GM19395 (cell line): ENCODE data around the gene LETM1.
A peak's percentile ranks its signal among the peaks of the same experiment; 100 is the strongest.

Experiments
- ATAC-seq: cut with Tn5 transposase; IDR thresholded peaks from one replicate; pipeline ENCODE4 v1.9.1; 2021; ENCODE audit warnings: mild to moderate bottlenecking, moderate library complexity; ENCODE audit not compliant: unreplicated experiment

LETM1 gene

DNA sequence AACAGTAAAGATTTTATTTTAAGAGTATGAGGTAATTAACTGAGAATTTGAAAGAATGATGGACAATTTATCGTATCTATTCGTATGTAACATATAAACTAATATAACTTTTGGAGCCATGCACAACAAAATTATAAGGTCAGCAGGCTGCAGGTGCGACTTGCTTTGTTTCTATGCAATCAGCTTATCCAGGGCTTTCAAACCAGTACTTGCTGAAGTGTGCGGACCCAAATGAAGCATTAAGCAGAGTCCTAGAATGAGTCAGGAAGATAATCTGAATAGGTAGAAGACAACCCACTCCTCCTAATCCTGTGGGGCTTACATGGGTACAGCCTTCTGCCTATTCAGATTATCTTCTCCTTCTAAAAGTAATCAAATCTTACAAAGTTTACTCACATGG, 17.3 kb upstream of the LETM1 start:
- ATAC-seq = no peak

DNA sequence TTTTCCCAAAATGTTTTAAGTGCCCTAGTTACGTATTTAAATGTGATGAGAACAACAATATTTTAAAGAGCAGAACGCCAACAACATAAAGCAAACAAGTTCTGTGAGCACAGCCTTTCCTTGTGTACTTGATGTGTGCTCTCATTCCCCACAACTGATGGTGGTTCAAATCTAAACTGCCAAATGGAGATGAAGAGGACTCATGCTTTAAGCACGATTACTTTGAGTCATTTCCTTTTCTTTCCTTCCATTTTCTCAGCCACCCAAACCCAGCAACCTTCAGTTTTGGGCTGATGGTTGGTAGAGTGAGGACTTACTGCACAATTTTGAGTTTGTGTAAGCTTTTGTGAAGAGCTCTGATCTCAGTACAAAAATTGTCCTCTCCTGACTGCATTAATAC, 16.9 kb upstream of the LETM1 start:
- ATAC-seq = no peak

DNA sequence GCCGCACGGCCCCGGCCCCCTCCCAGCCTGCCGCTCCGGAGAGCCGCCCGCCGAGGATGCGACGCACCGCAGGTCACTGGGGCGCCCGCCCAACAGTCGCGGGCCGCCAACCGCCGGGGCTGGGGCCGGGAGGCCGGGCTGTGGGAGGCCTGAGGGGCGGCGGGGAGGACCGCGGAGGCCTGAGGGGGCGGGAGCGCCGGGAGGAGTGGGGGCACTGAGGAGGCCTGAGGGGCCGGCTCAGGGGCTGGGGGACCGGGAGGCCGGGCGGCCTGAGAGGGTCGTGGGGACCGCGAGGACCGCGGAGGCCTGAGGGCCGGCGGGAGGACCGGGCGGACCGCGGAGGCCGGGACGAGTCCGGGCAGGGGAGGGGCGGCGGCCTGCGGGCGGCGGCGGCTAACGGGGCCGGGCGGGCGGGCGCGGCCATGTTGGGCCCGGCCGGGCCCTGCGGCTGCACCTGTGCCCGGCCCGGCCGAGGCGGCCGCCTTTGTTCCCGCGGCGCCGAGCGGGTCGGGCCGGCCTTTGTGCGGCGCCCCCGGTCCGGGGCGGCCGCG, 15.6 kb upstream of the LETM1 start:
- no peak for ATAC-seq

DNA sequence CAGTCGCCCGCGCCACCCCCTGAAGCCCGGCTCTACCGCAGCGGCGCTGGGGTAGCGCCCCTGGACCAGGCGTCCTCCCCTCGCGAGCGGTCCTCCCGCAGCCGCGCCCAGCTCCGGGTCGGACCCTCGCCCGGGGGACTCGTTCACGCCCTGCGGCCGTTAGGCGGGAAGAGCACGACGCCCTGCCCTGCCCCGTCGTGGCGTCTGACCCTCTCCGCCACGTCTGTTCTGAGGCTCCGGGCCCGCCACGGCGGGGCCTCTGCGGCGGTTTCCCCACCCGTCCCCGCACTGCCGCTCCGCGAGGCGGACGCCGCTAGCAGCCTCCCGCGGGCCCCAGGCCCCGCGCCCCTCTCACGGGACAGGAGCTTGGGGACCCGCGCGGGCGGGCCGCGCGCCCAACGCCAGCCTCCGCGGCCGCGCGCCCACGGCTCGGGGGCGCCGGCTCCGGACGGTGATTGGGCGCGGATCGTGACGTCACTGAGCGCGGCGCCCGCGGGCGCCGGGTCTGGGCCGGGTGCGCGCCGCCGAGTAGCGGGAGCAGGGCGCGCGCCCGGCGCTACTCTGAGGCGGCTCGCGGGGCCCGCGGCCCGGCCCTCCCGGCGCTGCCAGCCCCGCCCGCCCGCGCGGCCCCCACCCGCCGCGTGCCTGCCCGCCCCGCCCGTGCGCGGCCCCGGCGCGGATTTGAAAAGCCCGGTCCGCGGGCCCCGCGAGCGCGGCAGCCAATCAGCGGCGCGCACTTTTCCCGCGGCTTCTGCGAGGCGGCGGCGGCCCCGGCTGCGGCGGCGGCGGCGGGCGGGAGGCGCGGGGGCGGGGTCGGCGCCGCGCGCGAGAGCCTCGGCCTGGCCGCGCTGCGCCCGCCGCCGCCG, 14.9 kb upstream of the LETM1 start, which contains the start of gene NSD2:
Gene NSD2, plus strand, starts transcription at position 816 of the 866 bp plus-strand sequence. CDS start 29,262 bp downstream, outside the sequence.
- peak; percentile 52 for ATAC-seq

DNA sequence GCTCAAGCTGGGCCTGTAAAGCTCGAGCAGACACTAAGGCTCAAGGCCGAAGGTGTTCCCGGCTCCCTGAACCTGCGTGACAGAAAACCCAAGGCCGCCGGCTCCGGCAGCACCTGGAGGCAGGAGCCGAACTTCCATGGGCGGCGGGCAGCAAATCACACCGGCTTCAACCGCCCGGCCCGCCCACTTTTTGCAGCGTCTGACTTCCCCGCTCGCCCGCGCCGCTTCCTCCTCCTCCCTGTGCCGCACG, 14.3 kb upstream of the LETM1 start:
- ATAC-seq = peak; percentile 65

DNA sequence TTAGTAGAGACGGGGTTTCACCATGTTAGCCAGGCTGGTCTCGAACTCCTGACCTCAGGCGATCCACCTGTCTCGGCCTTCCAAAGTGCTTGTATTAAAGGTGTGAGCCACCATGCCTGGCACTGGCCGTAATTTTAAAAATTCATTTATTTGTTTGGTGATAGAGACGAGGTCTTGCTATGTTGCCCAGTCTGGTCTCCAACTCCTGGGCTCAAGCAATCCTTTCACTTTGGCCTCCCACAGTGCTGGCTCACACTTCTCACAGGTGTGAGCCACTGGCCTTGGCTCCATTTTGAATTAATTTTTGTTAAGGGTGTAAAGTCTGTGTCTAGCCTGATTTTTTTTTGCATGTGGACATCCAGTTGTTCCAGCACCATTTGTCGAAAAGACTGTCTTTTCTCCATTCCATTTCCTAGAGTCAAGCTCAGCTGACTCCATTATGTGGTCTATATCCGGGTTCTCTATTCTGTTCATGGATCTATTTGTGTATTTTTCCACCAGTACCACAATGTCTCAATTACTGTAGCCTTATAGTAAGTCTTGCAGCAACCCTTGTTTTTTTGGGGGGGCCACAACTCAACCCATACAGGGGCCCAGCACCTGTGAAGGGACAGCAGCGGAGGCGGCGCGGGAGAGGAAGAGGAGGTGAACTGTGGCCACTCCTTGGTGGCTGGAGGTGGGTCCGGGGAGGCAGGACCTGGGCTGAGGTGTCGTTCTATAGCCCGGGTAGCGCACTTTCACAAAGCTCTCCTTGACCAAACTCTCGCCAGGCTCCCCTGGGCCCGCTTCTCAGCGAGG, 13.8 kb upstream of the LETM1 start:
- peak; percentile 28 for ATAC-seq

DNA sequence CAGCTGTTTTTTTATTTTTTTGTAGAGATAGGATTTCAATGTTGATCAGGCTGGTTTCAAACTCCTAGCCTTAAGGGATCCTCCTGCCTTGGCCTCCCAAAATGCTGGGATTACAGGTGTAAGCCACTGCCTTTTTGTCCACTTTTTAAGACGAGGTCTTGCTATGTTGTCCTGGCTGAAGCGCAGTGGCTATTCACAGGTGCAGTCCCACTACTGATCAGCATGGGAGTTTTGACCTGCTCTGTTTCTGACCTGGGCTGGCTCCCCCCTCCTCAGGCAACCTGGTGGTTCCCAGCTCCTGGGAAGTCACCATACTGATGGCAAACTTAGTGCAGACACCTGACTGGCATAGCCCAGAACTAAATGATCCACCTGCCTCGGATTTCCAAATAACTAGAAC, 13.0 kb upstream of the LETM1 start:
- ATAC-seq = no peak

DNA sequence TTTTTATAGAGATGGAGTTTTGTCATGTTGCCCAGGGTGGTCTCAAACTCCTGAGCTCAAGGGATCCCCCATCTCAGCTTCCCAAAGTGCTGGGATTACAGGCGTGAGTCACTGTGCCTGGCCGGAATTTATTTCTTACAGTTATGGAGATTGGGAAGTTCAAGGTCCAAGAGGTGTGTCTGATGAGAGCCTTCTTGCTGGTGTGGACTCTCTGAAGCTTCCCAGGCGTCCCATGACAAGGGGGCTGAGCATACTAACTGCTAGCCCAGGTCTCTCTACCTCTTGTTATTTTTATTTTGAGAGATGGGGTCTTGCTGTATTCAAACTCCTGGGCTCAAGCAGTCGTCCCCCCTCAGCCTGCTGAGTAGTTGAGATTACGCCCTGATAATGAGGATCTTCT, 12.3 kb upstream of the LETM1 start:
- no peak for ATAC-seq

DNA sequence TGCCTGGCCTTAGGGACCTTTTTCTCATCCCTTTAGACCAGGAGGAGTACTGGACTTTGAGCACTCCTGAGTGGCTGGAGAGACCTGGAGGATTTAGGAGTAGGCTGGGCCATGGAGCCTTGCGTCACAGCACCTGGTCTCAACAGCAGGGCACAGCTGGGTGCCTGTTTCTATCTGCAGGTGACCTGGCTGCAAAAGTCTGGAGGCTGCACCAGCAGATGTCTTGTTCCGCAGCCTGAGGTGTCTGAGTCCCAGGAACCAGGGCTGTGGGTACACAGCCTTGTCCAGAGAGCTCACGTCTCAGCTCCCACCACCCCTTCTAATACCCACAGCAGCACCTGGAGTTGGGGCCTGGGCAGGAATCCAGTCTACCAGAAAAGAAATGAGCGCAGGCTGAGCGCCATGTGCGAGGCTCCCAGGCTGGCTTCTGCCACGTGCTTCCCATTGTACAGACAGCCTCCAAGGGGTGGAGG, 10.3 kb upstream of the LETM1 start:
- ATAC-seq = no peak

DNA sequence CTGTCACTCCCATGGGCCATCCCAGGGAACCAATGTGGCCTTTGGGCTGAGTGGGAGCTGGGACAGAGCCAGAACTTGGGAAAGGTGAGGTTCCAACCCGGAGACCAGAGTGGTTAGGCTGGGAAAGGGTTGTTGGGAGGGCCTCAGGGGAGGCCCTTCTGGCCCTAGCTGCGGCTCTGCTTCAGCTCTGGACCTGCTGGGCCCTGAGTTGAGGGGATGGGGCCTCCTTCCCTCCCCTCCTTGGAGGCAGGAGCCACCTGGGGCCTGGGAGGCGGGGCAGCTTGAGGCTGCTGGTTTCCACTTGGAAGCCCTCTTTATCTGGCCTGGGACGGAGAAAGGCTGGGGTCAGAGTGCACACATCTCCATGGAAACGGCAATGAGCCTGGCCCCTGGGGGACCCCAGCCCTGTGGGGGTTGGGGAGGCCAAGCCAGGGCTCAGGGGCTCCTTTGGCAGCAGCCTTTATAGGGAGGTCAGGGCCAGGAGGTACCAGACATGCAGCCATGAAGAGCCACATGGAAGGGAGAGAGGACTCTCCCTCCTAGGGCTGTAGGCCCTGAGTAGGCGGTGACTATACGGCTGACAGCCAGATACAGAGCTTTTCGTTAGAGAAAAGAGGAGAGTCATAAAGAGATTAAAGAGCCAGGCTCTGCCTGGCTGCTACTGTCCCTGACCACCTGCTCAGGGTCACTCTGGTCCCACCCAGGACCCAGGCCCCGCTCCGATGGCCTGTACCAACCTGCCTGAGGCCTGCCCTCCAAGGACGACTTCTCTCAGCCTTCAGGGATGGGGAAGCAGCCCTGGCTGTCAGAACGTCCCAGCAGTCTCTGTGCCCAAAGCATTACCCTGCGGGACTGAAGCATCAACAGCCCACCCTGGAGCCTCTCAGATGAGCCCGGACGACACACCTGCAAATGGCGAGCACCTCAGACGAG, 8.4 kb upstream of the LETM1 start:
- ATAC-seq = no peak

DNA sequence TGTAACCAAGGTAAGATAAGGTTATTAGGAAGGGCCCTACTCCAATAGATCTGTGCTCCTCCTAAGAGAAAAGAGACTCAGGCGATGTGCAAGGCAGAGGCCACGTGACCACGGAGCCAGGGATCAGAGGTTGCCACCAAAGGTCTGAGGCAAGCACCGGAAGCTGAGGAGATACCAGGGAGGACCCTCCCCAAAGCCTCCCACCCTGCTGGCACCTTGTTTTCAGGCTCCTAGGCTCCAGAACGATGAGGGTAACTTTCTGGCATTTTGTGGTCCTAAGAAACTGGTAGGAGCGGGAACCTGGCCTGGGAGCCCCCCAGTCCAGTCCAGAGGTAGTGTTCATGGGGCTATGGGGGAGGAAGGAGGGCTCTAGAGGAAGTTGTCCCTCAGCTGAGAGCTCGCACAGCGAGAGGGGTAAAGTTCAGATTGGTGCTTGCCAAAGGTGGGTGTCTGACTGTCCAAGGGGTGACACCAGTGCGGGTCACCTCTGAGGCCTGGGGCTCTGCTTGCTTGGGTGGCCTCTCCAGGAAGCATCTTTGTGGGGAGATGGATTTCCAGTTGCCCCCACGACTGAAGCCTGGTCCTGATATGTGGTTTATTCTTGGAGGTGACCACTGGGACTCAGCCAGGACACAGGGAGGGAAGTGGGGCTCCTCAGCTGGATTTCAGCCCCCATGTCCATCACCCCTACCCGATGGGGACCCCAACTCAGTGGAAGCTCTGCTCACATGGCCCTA, 7.5 kb upstream of the LETM1 start:
- no peak for ATAC-seq

DNA sequence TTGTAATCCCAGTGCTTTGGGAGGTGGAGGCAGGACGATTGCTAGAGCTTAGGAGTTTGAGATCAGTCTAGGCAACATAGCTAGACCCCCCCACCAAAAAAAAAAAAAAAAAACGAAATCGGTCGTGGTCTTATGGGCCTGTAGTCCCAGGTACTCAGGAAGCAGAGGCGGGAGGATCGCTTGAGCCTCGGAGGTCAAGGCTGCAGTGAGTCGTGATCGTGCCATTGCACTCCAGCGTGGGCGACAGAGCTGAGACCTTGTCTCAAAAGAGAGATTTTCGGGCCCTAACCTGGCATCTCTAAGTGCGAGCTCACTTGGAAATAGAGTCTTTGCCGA, 7.0 kb upstream of the LETM1 start:
- ATAC-seq = no peak

DNA sequence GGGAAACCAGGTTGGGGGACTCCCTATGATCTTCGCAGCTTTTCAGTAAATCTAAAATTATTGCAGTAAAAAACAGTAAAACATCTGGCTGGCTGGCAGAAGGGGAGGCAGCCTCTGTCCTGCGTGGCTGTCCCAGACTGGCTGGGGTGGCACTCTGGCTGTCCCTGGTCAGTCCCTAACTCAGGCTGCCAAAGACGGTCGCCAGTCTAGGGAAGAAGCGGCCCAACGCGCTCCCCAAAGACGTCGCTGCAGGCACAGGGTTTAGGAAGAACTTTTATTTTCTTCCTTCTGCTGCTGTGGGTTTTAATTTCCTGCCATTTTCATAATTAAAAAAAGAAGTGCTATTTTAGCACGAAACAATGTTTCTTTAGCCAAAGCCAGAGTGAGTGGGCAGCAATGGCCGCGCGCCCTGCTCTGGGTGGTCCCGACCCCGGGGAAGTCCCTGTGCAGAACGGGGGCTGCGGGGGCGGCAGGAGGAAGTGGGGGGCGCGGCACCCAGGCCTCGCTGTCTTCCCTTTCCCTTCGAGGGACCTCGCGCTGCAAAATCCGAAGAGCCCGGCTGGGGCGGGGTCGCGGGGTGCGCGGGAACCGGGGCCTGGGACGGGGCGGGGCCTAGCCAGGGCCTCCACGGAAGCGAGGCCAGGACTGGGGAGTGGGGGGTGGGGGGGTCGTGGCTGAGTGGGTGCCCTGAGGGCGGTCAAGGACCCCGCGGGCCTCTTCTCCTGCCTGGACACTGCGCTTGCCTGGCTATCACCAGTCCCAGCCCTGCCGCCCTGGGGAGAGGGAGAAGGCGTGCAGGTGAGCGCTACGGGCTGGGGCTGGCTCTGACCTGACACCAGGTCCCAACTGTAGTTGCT, 6.3 kb upstream of the LETM1 start:
- no peak for ATAC-seq

DNA sequence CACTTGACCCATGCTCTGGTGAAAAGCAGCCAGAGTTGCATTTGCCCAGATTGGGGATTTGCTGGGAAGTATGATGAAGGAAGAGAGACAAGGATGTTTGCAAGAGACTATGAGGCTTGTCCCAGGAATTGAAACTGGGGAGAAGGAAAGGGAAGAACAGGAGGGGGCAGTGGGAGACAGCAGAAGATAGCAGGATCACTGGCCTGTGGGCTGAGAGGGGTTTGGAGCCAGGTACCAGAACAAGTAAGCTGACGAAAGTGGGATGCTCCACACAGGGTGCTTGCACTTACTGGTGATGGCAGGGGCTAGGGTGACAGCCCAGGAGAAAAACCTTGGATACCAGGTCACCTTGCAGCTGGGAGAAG, 3.4 kb upstream of the LETM1 start:
- no peak for ATAC-seq

DNA sequence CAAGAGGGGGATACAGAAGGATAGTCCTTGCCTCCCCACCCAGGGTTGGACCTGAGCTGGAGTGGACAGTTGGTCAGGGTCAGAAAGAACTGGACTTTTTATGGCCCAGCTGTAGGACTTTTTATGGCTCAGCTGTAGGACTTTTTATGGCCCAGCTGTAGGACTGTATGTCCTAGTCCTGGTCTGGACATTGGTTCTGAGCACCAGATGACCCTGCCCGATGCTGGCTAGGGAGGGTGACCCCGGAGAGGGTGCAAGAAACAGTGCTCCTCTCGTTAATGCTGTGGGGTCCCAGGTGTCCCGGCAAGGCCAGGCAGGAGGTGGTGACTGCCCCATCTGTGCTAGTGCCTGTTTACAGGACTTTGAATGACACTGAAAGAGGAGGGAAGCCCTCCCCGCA, 2.0 kb upstream of the LETM1 start:
- ATAC-seq = no peak

DNA sequence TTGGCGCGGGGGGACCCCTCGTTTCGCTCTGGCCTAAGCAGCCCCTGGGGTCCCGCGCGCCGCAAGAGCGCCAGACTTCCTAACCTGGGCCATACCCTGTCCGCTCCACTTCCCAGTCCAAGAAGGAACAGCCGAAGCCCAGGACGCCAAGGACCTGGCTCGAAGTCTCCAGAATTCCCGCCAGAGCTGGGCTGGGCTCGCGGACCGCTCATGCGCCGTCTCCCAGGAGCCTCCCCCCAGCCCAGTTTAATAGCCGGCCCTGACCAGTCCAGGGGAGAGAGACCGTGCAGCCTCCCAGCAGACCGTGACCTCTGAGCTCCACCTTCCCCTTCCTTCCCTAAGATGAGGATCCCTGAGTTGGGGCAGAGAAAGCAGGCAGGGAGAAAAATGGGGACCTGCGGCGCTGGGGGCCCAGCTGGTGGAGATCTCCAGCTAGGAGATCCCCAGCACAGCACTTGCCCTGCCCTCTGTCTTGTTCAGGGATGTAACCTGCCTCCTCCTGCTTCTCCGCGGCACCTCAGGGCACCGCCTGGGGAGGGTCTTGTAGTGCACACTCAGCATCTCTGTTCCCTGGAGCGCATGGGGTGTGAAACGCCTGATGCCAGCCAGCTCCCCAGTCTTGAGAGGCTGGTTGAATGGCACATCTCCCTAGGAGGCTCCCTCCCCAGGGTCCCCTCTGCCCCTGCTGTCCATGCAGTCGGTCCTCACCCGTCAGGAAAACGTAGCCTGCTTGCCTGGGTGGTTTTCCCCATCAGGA, 1.2 kb upstream of the LETM1 start:
- ATAC-seq = no peak

DNA sequence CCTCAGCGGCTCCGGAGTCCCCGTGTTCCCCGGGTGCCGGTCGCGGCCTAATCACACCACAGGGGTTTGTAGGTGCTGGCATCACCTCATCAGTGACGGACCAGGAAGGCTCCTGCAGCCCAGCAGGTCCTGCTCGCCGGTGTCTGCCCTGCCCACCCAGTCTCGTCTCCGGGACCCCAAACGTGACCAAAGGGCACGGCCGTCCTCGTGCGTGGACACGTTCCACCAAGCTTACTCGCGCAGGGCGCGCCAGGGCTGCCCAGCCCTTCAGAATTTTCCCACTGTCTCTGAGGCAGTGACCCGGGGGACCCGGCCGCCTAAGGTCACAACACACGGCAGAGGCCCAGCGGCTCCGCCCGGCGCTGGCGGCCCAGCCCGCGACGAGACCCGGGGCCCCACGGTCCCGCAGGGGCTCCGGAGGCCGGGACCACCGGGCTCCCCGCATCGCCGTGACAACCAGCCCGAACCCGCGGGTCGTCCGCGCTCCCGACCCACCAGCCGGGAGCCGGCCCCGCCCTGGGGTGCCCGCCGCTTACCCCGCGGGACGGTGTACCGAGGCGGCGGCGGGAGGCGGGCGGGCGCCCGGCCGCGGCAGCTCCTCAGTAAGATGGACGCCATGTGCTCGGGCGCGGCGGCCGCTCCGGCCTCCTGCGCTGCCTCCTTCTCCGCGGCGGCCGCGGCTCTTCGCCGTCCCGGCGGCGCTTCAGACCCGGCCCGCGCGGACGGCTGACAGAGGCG, 454 bp downstream of the LETM1 start:
- ATAC-seq = peak; percentile 30

DNA sequence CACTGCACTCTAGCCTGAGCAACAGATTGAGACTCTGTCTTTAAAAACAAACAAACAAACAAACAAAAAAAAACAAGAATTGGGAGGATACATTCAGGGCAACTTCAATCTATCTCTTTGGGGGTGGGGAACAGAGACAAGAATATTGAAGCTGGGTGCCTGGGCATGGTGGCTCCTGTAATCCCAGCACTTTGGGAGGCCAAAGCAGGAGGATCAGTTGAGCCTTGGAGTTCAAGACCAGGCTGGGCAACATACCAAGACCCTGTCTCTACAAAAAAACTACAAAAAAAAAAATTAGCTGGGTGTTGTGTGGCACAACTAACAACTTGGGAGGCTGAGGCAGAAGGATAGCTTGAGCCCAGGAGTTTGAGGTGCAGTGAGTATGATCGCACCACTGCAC, 1.2 kb downstream of the LETM1 start:
- no peak for ATAC-seq
